Stimulated activated naive CD4-positive, alpha-beta T cell (primary cell): ENCODE results near the gene ZNF746.

Experiments
- DNase-seq, 6 experiments: peaks; one replicate each; lab custom pipeline; 2025; lab: John Stamatoyannopoulos, UW

ZNF746 gene

DNA sequence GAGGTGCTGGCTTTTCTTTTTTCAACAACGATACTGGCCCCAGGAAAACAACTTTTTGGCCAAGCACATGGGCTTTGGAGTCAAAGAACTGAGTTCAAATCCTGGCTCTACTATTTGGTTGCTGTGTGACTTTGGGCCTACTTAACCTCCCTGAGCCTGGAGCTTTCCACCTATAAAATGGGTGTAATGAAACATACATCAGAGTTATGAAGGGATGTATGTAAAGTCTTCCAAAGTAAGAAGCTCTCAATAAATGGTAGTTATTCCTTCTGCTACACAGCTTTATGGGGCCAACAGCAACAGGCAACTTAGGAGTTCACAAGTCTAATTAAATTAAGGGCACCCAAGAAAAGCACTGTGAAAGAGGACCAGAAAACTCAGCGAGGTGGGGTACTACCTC lies 69.7 kb downstream of the ZNF746 start:
- no peak for DNase-seq

GRCh38 chr7:149427096-149427680 lies 70.4 kb downstream of the ZNF746 start:
- no peak for DNase-seq

GRCh38 chr7:149423449-149424110 lies 74.0 kb downstream of the ZNF746 start:
- DNase-seq, result no peak

GRCh38 chr7:149422914-149423301 lies 74.7 kb downstream of the ZNF746 start:
- DNase-seq, result peak in 2 of 6 experiments; percentile 19 to 66
